Measurements from ENCODE around the gene ZDHHC7. TPM values are rescaled to one million over a fixed set of nuclear protein-coding genes. Genes with fewer than 3 reads are reported as not detected.
A peak's percentile ranks its signal among the peaks of the same experiment; 100 is the strongest.

ZDHHC7 gene
- total RNA-seq, 3 donors from 2014 or later (not counting 1 experiment from before 2014, with no cell fraction given) = 37.9 to 64.9 (median 45.2) TPM

DNA sequence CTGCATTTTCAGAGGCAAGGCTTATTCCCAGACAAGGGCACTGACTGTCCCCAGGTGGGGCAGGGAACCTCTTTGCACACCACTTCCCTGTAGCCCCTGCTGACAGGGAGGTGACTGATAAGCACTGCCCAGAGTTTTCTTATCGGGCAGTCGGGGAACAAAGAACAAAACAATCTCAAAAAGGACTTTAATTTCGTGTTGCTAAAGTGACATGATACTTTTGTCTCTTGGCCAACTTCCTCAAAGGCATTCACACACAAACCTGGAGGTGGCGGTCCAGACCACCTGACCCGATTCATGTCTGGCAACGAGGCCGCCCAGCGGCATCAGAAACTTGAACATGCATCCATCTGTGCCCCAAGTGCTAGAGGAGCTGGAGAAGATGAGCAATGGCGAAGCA, 28.9 kb downstream of the ZDHHC7 start:
- peaks cover 30% of the 10 kb centered on the region for H3K36me3 ChIP-seq (ENCODE audit: control insufficient read depth, insufficient read depth, low read length)
- ATAC-seq (peak; percentile 26 to 46 (median 39)), DNase-seq (peak in 1 of 2 donors; percentile 39)
- no peaks in the 10 kb centered on the region for H3K27me3 Mint-ChIP-seq (ENCODE audit: low read depth in 2 of 2)
- peaks cover 6% of the 10 kb centered on the region for H3K36me3 Mint-ChIP-seq
- peaks cover 15% of the 10 kb centered on the region for H3K4me1 ChIP-seq (ENCODE audit: control insufficient read depth, insufficient read depth, low read length)
- no peaks in the 10 kb centered on the region for H3K27me3 ChIP-seq (ENCODE audit: control insufficient read depth, insufficient read depth, low read length)
- no peak overlapping the region for H3K27ac ChIP-seq (ENCODE audit: low read length)
- intact Hi-C loops (cut with micrococcal nuclease) = loop anchor here (2.0 kb wide), 1 partner anchor 104 kb away; no protein-coding TSS in a partner anchor
- TF ChIP-seq, protein P1, sequence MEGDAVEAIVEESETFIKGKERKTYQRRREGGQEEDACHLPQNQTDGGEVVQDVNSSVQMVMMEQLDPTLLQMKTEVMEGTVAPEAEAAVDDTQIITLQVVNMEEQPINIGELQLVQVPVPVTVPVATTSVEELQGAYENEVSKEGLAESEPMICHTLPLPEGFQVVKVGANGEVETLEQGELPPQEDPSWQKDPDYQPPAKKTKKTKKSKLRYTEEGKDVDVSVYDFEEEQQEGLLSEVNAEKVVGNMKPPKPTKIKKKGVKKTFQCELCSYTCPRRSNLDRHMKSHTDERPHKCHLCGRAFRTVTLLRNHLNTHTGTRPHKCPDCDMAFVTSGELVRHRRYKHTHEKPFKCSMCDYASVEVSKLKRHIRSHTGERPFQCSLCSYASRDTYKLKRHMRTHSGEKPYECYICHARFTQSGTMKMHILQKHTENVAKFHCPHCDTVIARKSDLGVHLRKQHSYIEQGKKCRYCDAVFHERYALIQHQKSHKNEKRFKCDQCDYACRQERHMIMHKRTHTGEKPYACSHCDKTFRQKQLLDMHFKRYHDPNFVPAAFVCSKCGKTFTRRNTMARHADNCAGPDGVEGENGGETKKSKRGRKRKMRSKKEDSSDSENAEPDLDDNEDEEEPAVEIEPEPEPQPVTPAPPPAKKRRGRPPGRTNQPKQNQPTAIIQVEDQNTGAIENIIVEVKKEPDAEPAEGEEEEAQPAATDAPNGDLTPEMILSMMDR (IDR thresholded peaks at IDR 0.05) = no peak
- no peaks in the 10 kb centered on the region for H3K9me3 ChIP-seq (ENCODE audit: control insufficient read depth, insufficient read depth, low read length)
- no peaks in the 10 kb centered on the region for H3K9me3 Mint-ChIP-seq
- H3K4me3 ChIP-seq (ENCODE audit: low read length) = no peak overlapping the region
- H3K27ac Mint-ChIP-seq = peak overlapping the region in 1 of 2 donors; percentile 82
- no peak overlapping the region for H3K4me3 Mint-ChIP-seq
- WGBS (ENCODE audit: insufficient coverage) = 76% methylated on average over 9 of the region's 9 CpGs
- H3K4me1 Mint-ChIP-seq = peaks cover 8 to 15% of the 10 kb centered on the region in 2 donors

- no peak overlapping the region for H3K27ac Mint-ChIP-seq
- TF ChIP-seq, protein P1 (IDR thresholded peaks at IDR 0.05) = no peak
These were observed 31.8 kb downstream of the ZDHHC7 start for GRCh38 chr16:84979516-84979915.

GRCh38 chr16:84976644-84977400, 34.5 kb downstream of the ZDHHC7 start:
- peaks cover 53% of the 10 kb centered on the region for H3K36me3 ChIP-seq (ENCODE audit: control insufficient read depth, insufficient read depth, low read length)
- no peaks in the 10 kb centered on the region for H3K27me3 Mint-ChIP-seq (ENCODE audit: low read depth in 2 of 2)
- no peaks in the 10 kb centered on the region for H3K9me3 Mint-ChIP-seq
- no peak overlapping the region for H3K4me3 Mint-ChIP-seq
- intact Hi-C loops (cut with micrococcal nuclease) = no loop called here
- no peaks in the 10 kb centered on the region for H3K4me1 Mint-ChIP-seq
- TF ChIP-seq, protein P1 (IDR thresholded peaks at IDR 0.05) = no peak
- no peak for ATAC-seq
- H3K36me3 Mint-ChIP-seq = peaks cover 20% of the 10 kb centered on the region
- no peaks in the 10 kb centered on the region for H3K9me3 ChIP-seq (ENCODE audit: control insufficient read depth, insufficient read depth, low read length)
- no peak overlapping the region for H3K27ac ChIP-seq (ENCODE audit: low read length)
- H3K4me1 ChIP-seq (ENCODE audit: control insufficient read depth, insufficient read depth, low read length) = no peaks in the 10 kb centered on the region
- no peak overlapping the region for H3K27ac Mint-ChIP-seq
- H3K4me3 ChIP-seq (ENCODE audit: low read length) = no peak overlapping the region
- 94% methylated on average over 17 of the region's 17 CpGs for WGBS (ENCODE audit: insufficient coverage)
- no peak for DNase-seq
- H3K27me3 ChIP-seq (ENCODE audit: control insufficient read depth, insufficient read depth, low read length) = no peaks in the 10 kb centered on the region

More at GRCh38 chr16:84979516-84979915, 31.8 kb downstream of the ZDHHC7 start:
- intact Hi-C loops (cut with micrococcal nuclease) = no loop called here
- DNase-seq (no peak), ATAC-seq (no peak)
- Mint-ChIP-seq H3K4me3 (no peak overlapping the region), H3K27me3 (ENCODE audit: low read depth in 2 of 2) (no peaks in the 10 kb centered on the region), H3K36me3 (peaks cover 20% of the 10 kb centered on the region), H3K4me1 (peaks cover 8 to 9% of the 10 kb centered on the region in 2 donors), H3K9me3 (no peaks in the 10 kb centered on the region)
- H3K36me3 ChIP-seq (ENCODE audit: control insufficient read depth, insufficient read depth, low read length) = peaks cover 52% of the 10 kb centered on the region
- H3K4me1 ChIP-seq (ENCODE audit: control insufficient read depth, insufficient read depth, low read length) = peaks cover 7% of the 10 kb centered on the region
- H3K9me3 ChIP-seq (ENCODE audit: control insufficient read depth, insufficient read depth, low read length) = no peaks in the 10 kb centered on the region
- no peak overlapping the region for H3K4me3 ChIP-seq (ENCODE audit: low read length)
- no peak overlapping the region for H3K27ac ChIP-seq (ENCODE audit: low read length)
- WGBS (ENCODE audit: insufficient coverage) = 98% methylated on average over 4 of the region's 4 CpGs
- no peaks in the 10 kb centered on the region for H3K27me3 ChIP-seq (ENCODE audit: control insufficient read depth, insufficient read depth, low read length)
